ENCODE measurements around the gene C19orf12. TPM values are rescaled to one million over a fixed set of nuclear protein-coding genes. Genes with fewer than 3 reads are reported as not detected.

The C19orf12 gene
- total RNA-seq, 2 experiments from 2014 or later: 12.5 to 20.6 TPM

- no peak overlapping the region for H2AFZ ChIP-seq (ENCODE audit: low read length)
- CTCF ChIA-PET (ENCODE audit: unreplicated experiment): no interaction called here
- no peaks in the 10 kb centered on the region for H3K79me2 ChIP-seq (ENCODE audit: insufficient read depth, low read depth, low read length)
- intact Hi-C loops (cut with micrococcal nuclease; ENCODE audit: unreplicated experiment): no loop called here
- POLR2A ChIA-PET: no interaction called here
- no peak overlapping the region for H3K27ac ChIP-seq (ENCODE audit: low read depth, low read length, poor library complexity, severe bottlenecking)
- no peaks in the 10 kb centered on the region for H3K9me2 ChIP-seq (ENCODE audit: insufficient read depth, low read length)
- TF ChIP-seq EZH2phosphoT487 (IDR thresholded peaks at IDR 0.05; ENCODE audit: borderline replicate concordance, low read depth, low read length) (no peak), CTCF (conservative IDR thresholded peaks at IDR 0.05; ENCODE audit: low read length) (no peak)
- BruUV-seq (replicated peaks): no TSS peak
- peaks cover 4% of the 10 kb centered on the region; the same call in 1 of the 2 replicates for H3K36me3 ChIP-seq (ENCODE audit: insufficient read depth, low read length)
- no peak overlapping the region for H3K4me2 ChIP-seq (ENCODE audit: low read length)
- peaks cover 27% of the 10 kb centered on the region for H3K4me1 ChIP-seq (ENCODE audit: insufficient read depth, low read length, poor library complexity, severe bottlenecking)
- no peaks in the 10 kb centered on the region for H4K20me1 ChIP-seq (ENCODE audit: insufficient read depth, low read length)
- no peak for DNase-seq (ENCODE audit: low spot score)
- H3K4me3 ChIP-seq (ENCODE audit: low read depth, low read length, poor library complexity, severe bottlenecking): no peak overlapping the region
- no peaks in the 10 kb centered on the region for H3K9me3 ChIP-seq (ENCODE audit: low read length)
Measured at GRCh38 chr19:29674374-29675119, 40.5 kb downstream of the C19orf12 start.

GRCh38 chr19:29673451-29674371 is 41.4 kb downstream of the C19orf12 start:
- Histone ChIP-seq H2AFZ (ENCODE audit: low read length) (no peak overlapping the region), H3K79me2 (ENCODE audit: insufficient read depth, low read depth, low read length) (no peaks in the 10 kb centered on the region)

More at GRCh38 chr19:29673451-29674371, 41.4 kb downstream of the C19orf12 start:
- Histone ChIP-seq H3K36me3 (ENCODE audit: insufficient read depth, low read length) (peaks cover 4% of the 10 kb centered on the region; the same call in 1 of the 2 replicates), H3K9me2 (ENCODE audit: insufficient read depth, low read length) (no peaks in the 10 kb centered on the region), H3K9me3 (ENCODE audit: low read length) (no peaks in the 10 kb centered on the region), H3K4me1 (ENCODE audit: insufficient read depth, low read length, poor library complexity, severe bottlenecking) (peaks cover 25% of the 10 kb centered on the region), H4K20me1 (ENCODE audit: insufficient read depth, low read length) (no peaks in the 10 kb centered on the region), H3K4me2 (ENCODE audit: low read length) (peak overlapping the region; percentile 21; the same call in 1 of the 2 replicates), H3K4me3 (ENCODE audit: low read depth, low read length, poor library complexity, severe bottlenecking) (no peak overlapping the region), H3K27ac (ENCODE audit: low read depth, low read length, poor library complexity, severe bottlenecking) (no peak overlapping the region)
- intact Hi-C loops (cut with micrococcal nuclease; ENCODE audit: unreplicated experiment): no loop called here
- ChIA-PET CTCF (ENCODE audit: unreplicated experiment) (interaction anchor here (0.9 kb wide), 1 partner anchor 43 kb away, joined by 3 read pairs; no protein-coding TSS in a partner anchor), POLR2A (interaction anchor here (0.7 to 0.8 kb wide), 2 partner anchors 63 to 68 kb away, joined by 3 to 4 read pairs; partner anchors contain the start of gene POP4)
- TF ChIP-seq EZH2phosphoT487 (IDR thresholded peaks at IDR 0.05; ENCODE audit: borderline replicate concordance, low read depth, low read length): no peak
- no peak for TF ChIP-seq CTCF (conservative IDR thresholded peaks at IDR 0.05; ENCODE audit: low read length)
- DNase-seq (ENCODE audit: low spot score): no peak
- no TSS peak for BruUV-seq (replicated peaks)

Data from OCI-LY7 (cell line).